ENCODE results near the gene WNT4. TPM values are rescaled to one million over a fixed set of nuclear protein-coding genes. Genes with fewer than 3 reads are reported as not detected.

The WNT4 gene
- total RNA-seq, 1 experiment from 2014 or later = 0.70 TPM

DNA sequence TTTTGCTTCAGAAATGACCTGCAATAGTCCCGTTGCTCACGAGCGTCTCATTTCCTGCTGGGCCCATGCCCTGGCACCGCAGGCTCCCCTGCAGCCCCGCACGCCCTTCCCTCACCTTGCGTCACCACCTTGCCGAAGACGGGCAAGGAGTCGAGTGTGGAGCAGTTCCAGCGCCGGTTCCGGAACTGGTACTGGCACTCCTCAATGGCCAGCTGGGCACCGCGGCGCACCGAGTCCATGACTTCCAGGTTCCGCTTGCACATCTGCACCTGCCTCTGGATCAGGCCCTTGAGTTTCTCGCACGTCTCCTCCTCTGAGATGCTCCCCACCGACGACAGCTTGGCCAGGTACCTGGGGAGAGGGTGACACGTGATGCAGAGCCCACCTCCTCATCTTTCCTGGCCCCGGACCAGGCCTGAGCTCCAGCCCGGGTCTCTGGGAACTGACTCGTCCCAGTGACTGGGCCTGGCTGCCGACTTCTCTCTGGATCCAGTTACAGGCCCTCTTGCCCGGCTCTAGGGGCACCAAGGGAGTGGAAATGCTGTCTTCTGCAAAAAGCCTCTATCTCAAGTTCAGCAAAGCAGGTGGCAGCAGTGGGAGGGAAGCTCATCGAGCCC is 13.3 kb downstream of the WNT4 start:
- ChIA-PET CTCF (interaction anchor here (2.2 to 2.9 kb wide), 2 partner anchors 13 to 24 kb away, joined by 8 to 10 read pairs; partner anchors contain the start of gene WNT4), POLR2A (no interaction called here)
- H3K27ac Mint-ChIP-seq = no peak overlapping the region
- DNase-seq (ENCODE audit: low spot score) = no peak
- TF ChIP-seq ZNF219 (CRISPR knock-in tag; IDR thresholded peaks at IDR 0.05; ENCODE audit: borderline replicate concordance) (no peak), TEAD1 (CRISPR knock-in tag; IDR thresholded peaks at IDR 0.05) (no peak), EMX1 (CRISPR knock-in tag; IDR thresholded peaks at IDR 0.05) (no peak), ATF6 (CRISPR knock-in tag; IDR thresholded peaks at IDR 0.05) (no peak), ATF2 (CRISPR knock-in tag; IDR thresholded peaks at IDR 0.05; ENCODE audit: borderline replicate concordance, low read depth) (no peak)
- no peaks in the 10 kb centered on the region for H3K9me3 Mint-ChIP-seq
- ATAC-seq = no peak
- no peaks in the 10 kb centered on the region for H3K36me3 Mint-ChIP-seq
- H3K27me3 Mint-ChIP-seq (ENCODE audit: low read depth) = no peaks in the 10 kb centered on the region
- H3K4me1 Mint-ChIP-seq = 0 out of 2 replicates have a peak, but pooled peaks cover 6% of the 10 kb centered on the region
- no peak overlapping the region for H3K4me3 Mint-ChIP-seq

DNA sequence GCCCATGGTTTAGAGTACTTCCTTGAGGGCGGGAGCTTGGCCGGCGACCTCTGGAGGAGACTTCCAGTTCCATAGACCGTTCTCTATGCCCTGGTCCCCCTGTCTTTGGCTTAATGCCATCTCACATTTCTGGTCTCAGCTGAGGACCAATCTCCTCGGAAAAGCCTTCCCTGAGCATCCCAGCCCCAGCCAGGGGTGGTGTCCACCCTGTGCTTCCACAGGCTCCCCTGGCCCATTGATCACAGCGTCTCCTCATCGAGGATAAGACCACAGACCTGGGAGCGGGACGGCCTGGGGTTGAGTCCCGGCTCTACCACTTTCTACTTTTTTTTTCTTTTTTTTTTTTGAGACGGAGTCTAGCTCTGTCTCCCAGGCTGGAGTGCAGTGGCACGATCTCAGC is 14.5 kb downstream of the WNT4 start:
- H3K4me1 Mint-ChIP-seq = no peaks in the 10 kb centered on the region
- H3K27ac Mint-ChIP-seq = no peak overlapping the region
- H3K27me3 Mint-ChIP-seq (ENCODE audit: low read depth) = no peaks in the 10 kb centered on the region
- ChIA-PET POLR2A (no interaction called here), CTCF (interaction anchor here (2.2 to 2.9 kb wide), 2 partner anchors 15 to 23 kb away, joined by 8 to 10 read pairs; partner anchors contain the start of gene WNT4)
- ATAC-seq (no peak), DNase-seq (ENCODE audit: low spot score) (no peak)
- TF ChIP-seq ERG (CRISPR knock-in tag; IDR thresholded peaks at IDR 0.05) (no peak), MYBL2 (CRISPR knock-in tag; IDR thresholded peaks at IDR 0.05) (no peak), NFATC4 (CRISPR knock-in tag; IDR thresholded peaks at IDR 0.05) (no peak), ARID4B (CRISPR knock-in tag; IDR thresholded peaks at IDR 0.05; ENCODE audit: borderline replicate concordance) (no peak), KAT7 (CRISPR knock-in tag; IDR thresholded peaks at IDR 0.05; ENCODE audit: borderline replicate concordance) (no peak), NFE2L1 (CRISPR knock-in tag; IDR thresholded peaks at IDR 0.05) (no peak), ZNF138 (CRISPR knock-in tag; conservative IDR thresholded peaks at IDR 0.05) (no peak), TP53 (CRISPR knock-in tag; IDR thresholded peaks at IDR 0.05) (no peak), ZNF671 (CRISPR knock-in tag; IDR thresholded peaks at IDR 0.05) (no peak), GABPB1 (CRISPR knock-in tag; IDR thresholded peaks at IDR 0.05) (no peak), ZBTB21 (CRISPR knock-in tag; IDR thresholded peaks at IDR 0.05; ENCODE audit: borderline replicate concordance) (no peak), CREB1 (CRISPR knock-in tag; IDR thresholded peaks at IDR 0.05) (no peak), TEAD4 (CRISPR knock-in tag; IDR thresholded peaks at IDR 0.05) (no peak)
- TF ChIP-seq, protein P1, sequence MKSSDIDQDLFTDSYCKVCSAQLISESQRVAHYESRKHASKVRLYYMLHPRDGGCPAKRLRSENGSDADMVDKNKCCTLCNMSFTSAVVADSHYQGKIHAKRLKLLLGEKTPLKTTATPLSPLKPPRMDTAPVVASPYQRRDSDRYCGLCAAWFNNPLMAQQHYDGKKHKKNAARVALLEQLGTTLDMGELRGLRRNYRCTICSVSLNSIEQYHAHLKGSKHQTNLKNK (CRISPR knock-in tag; IDR thresholded peaks at IDR 0.05) = no peak
- TF ChIP-seq, protein P2, sequence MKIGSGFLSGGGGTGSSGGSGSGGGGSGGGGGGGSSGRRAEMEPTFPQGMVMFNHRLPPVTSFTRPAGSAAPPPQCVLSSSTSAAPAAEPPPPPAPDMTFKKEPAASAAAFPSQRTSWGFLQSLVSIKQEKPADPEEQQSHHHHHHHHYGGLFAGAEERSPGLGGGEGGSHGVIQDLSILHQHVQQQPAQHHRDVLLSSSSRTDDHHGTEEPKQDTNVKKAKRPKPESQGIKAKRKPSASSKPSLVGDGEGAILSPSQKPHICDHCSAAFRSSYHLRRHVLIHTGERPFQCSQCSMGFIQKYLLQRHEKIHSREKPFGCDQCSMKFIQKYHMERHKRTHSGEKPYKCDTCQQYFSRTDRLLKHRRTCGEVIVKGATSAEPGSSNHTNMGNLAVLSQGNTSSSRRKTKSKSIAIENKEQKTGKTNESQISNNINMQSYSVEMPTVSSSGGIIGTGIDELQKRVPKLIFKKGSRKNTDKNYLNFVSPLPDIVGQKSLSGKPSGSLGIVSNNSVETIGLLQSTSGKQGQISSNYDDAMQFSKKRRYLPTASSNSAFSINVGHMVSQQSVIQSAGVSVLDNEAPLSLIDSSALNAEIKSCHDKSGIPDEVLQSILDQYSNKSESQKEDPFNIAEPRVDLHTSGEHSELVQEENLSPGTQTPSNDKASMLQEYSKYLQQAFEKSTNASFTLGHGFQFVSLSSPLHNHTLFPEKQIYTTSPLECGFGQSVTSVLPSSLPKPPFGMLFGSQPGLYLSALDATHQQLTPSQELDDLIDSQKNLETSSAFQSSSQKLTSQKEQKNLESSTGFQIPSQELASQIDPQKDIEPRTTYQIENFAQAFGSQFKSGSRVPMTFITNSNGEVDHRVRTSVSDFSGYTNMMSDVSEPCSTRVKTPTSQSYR (CRISPR knock-in tag; IDR thresholded peaks at IDR 0.05) = no peak
- no peaks in the 10 kb centered on the region for H3K36me3 Mint-ChIP-seq
- H3K9me3 Mint-ChIP-seq = no peaks in the 10 kb centered on the region
- H3K4me3 Mint-ChIP-seq = no peak overlapping the region

All from WTC11 (cell line).